ENCODE data around the gene IL21.

Gene IL21

GRCh38 chr4:122621016-122621507, at the start of gene IL21:
IL21 (minus strand) TSS chr4:122621066; CDS start chr4:122621011, 55 bp downstream.
- Histone ChIP-seq H3K36me3 (ENCODE audit: insufficient read depth, low read depth, low read length) (no peaks in the 10 kb centered on the region), H3K4me1 (ENCODE audit: insufficient read depth, low read length) (peaks cover 11% of the 10 kb centered on the region), H3K27ac (ENCODE audit: low read length) (no peak within 1 kb of the TSS), H3K9me3 (ENCODE audit: insufficient read depth, low read depth, low read length) (no peaks in the 10 kb centered on the region), H3K4me3 (ENCODE audit: low read length) (no peak within 1 kb of the TSS), H3K9ac (ENCODE audit: low read depth, low read length) (no peak within 1 kb of the TSS), H3K27me3 (ENCODE audit: insufficient read depth, low read length) (no peaks in the 10 kb centered on the region)

- no peak overlapping the region for H3K27ac ChIP-seq (ENCODE audit: low read length)
- H3K27me3 ChIP-seq (ENCODE audit: insufficient read depth, low read length): no peaks in the 10 kb centered on the region
- peaks cover 6% of the 10 kb centered on the region for H3K4me1 ChIP-seq (ENCODE audit: insufficient read depth, low read length)
- no peak overlapping the region for H3K9ac ChIP-seq (ENCODE audit: low read depth, low read length)
- no peaks in the 10 kb centered on the region for H3K9me3 ChIP-seq (ENCODE audit: insufficient read depth, low read depth, low read length)
- H3K4me3 ChIP-seq (ENCODE audit: low read length): no peak overlapping the region
- H3K36me3 ChIP-seq (ENCODE audit: insufficient read depth, low read depth, low read length): no peaks in the 10 kb centered on the region
These were observed 49.3 kb upstream of the IL21 start for GRCh38 chr4:122669911-122670738.

GRCh38 chr4:122668241-122668640, 47.4 kb upstream of the IL21 start:
- Histone ChIP-seq H3K9ac (ENCODE audit: low read depth, low read length) (no peak overlapping the region), H3K27ac (ENCODE audit: low read length) (no peak overlapping the region), H3K4me3 (ENCODE audit: low read length) (no peak overlapping the region), H3K36me3 (ENCODE audit: insufficient read depth, low read depth, low read length) (no peaks in the 10 kb centered on the region), H3K27me3 (ENCODE audit: insufficient read depth, low read length) (no peaks in the 10 kb centered on the region), H3K9me3 (ENCODE audit: insufficient read depth, low read depth, low read length) (no peaks in the 10 kb centered on the region), H3K4me1 (ENCODE audit: insufficient read depth, low read length) (peaks cover 3% of the 10 kb centered on the region)

- H3K4me3 ChIP-seq (ENCODE audit: low read length): no peak overlapping the region
- no peak overlapping the region for H3K9ac ChIP-seq (ENCODE audit: low read depth, low read length)
- no peaks in the 10 kb centered on the region for H3K27me3 ChIP-seq (ENCODE audit: insufficient read depth, low read length)
- no peaks in the 10 kb centered on the region; the same call in 1 of the 2 replicates for H3K4me1 ChIP-seq (ENCODE audit: insufficient read depth, low read length)
- H3K27ac ChIP-seq (ENCODE audit: low read length): no peak overlapping the region
- no peaks in the 10 kb centered on the region for H3K9me3 ChIP-seq (ENCODE audit: insufficient read depth, low read depth, low read length)
- H3K36me3 ChIP-seq (ENCODE audit: insufficient read depth, low read depth, low read length): no peaks in the 10 kb centered on the region
These were observed 45.8 kb upstream of the IL21 start for GRCh38 chr4:122666527-122667245.

DNA sequence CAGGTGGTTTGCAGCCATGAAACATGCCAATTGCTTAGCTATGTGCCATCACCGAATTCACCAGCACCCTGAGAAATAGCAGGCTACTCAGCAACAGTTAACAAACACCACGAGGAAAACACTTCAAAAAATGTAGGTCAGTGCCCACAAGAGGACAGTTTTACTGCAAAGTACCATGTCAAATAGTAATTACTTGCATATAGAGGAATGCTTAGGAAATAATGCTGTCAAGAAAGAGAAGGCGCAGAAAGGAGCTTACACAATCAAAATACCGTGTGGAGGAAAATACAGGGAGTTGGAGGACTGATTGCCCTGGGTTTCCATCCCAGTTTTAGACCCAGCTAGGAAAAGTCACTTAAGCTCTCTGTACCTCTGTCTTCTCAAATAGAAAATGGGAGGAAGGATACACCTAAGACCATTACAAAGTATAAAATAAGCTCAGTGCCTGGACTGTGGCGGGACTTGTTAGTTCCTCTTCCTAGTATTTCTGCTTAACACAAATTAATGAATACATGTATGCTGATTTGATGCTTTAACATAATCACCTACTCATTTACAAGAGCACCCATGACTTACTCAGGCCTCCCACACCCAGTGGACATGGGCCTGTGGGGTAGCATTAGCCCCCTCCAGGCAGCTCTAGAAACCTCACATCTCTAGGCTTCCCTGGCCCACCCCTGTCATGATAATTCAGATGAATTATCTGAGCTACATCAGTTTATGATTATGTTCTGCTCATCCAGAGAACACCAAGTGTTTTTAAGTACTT, 44.5 kb upstream of the IL21 start:
- no peak overlapping the region for H3K27ac ChIP-seq (ENCODE audit: low read length)
- no peaks in the 10 kb centered on the region for H3K27me3 ChIP-seq (ENCODE audit: insufficient read depth, low read length)
- H3K9me3 ChIP-seq (ENCODE audit: insufficient read depth, low read depth, low read length): no peaks in the 10 kb centered on the region

GRCh38 chr4:122663814-122664610, 43.1 kb upstream of the IL21 start:
- no peaks in the 10 kb centered on the region for H3K36me3 ChIP-seq (ENCODE audit: insufficient read depth, low read depth, low read length)
- H3K27ac ChIP-seq (ENCODE audit: low read length): no peak overlapping the region
- H3K4me3 ChIP-seq (ENCODE audit: low read length): no peak overlapping the region
- H3K4me1 ChIP-seq (ENCODE audit: insufficient read depth, low read length): no peaks in the 10 kb centered on the region; the same call in 1 of the 2 replicates
- no peaks in the 10 kb centered on the region for H3K27me3 ChIP-seq (ENCODE audit: insufficient read depth, low read length)
- H3K9ac ChIP-seq (ENCODE audit: low read depth, low read length): no peak overlapping the region
- no peaks in the 10 kb centered on the region for H3K9me3 ChIP-seq (ENCODE audit: insufficient read depth, low read depth, low read length)

More for the DNA sequence above, 44.5 kb upstream of the IL21 start:
- H3K36me3 ChIP-seq (ENCODE audit: insufficient read depth, low read depth, low read length): no peaks in the 10 kb centered on the region
- no peaks in the 10 kb centered on the region; the same call in 1 of the 2 replicates for H3K4me1 ChIP-seq (ENCODE audit: insufficient read depth, low read length)
- no peak overlapping the region for H3K4me3 ChIP-seq (ENCODE audit: low read length)
- no peak overlapping the region for H3K9ac ChIP-seq (ENCODE audit: low read depth, low read length)

GRCh38 chr4:122663291-122663690, 42.4 kb upstream of the IL21 start:
- Histone ChIP-seq H3K4me1 (ENCODE audit: insufficient read depth, low read length) (no peaks in the 10 kb centered on the region; the same call in 1 of the 2 replicates), H3K4me3 (ENCODE audit: low read length) (no peak overlapping the region), H3K27me3 (ENCODE audit: insufficient read depth, low read length) (no peaks in the 10 kb centered on the region), H3K36me3 (ENCODE audit: insufficient read depth, low read depth, low read length) (no peaks in the 10 kb centered on the region), H3K9me3 (ENCODE audit: insufficient read depth, low read depth, low read length) (no peaks in the 10 kb centered on the region), H3K27ac (ENCODE audit: low read length) (no peak overlapping the region), H3K9ac (ENCODE audit: low read depth, low read length) (no peak overlapping the region)

GRCh38 chr4:122662701-122663100, 41.8 kb upstream of the IL21 start:
- Histone ChIP-seq H3K36me3 (ENCODE audit: insufficient read depth, low read depth, low read length) (no peaks in the 10 kb centered on the region), H3K9me3 (ENCODE audit: insufficient read depth, low read depth, low read length) (no peaks in the 10 kb centered on the region), H3K4me3 (ENCODE audit: low read length) (no peak overlapping the region), H3K9ac (ENCODE audit: low read depth, low read length) (no peak overlapping the region), H3K27ac (ENCODE audit: low read length) (no peak overlapping the region), H3K4me1 (ENCODE audit: insufficient read depth, low read length) (no peaks in the 10 kb centered on the region; the same call in 1 of the 2 replicates), H3K27me3 (ENCODE audit: insufficient read depth, low read length) (no peaks in the 10 kb centered on the region)

DNA sequence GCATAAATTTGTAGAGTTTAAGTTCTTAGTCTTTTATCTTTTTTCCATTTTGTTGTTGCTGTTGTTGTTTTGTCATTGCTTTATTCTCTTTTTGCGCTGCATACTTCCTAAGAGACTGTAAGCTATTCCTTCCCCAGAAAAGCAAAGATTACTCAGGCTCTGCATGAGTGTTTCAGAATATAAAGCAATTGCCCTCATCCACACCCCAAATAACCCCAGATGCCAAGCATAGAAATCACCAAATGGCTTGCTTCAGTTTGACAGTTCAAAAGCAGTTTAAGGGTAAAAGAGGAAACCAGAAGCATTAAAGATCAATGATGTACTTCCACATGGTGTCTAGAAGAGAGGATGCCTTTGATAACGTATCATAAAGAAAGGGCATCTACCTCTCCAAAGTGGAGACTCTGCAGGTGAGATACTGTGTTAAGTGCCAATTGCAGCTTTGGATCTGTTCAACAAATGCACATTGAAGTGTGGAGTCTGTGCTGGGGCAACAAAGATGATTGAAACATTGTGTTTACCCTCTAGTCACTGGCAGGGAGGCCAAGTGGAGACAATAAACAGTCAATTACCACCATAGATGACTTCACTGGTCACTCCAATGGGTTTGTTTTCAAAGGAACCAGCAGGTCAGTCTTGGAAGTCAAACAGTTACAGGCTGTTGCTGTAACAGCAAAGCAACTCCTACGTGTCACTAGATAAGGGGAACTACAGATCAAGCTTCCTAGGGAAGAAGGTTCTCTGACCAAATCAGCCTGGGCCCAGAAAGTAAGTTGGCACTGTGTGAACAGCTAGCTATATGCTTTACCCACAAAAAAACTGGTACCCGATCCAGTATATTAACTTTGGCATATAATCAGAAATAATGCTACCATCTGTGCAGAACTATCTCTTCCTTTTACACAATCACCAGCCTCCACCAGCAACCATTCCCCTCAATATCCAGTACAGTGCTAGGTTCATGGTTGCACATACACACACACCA, 40.6 kb upstream of the IL21 start:
- no peaks in the 10 kb centered on the region for H3K9me3 ChIP-seq (ENCODE audit: insufficient read depth, low read depth, low read length)
- no peaks in the 10 kb centered on the region for H3K27me3 ChIP-seq (ENCODE audit: insufficient read depth, low read length)
- H3K36me3 ChIP-seq (ENCODE audit: insufficient read depth, low read depth, low read length): no peaks in the 10 kb centered on the region
- H3K4me3 ChIP-seq (ENCODE audit: low read length): no peak overlapping the region
- no peaks in the 10 kb centered on the region; the same call in 1 of the 2 replicates for H3K4me1 ChIP-seq (ENCODE audit: insufficient read depth, low read length)
- no peak overlapping the region for H3K9ac ChIP-seq (ENCODE audit: low read depth, low read length)
- H3K27ac ChIP-seq (ENCODE audit: low read length): no peak overlapping the region

DNA sequence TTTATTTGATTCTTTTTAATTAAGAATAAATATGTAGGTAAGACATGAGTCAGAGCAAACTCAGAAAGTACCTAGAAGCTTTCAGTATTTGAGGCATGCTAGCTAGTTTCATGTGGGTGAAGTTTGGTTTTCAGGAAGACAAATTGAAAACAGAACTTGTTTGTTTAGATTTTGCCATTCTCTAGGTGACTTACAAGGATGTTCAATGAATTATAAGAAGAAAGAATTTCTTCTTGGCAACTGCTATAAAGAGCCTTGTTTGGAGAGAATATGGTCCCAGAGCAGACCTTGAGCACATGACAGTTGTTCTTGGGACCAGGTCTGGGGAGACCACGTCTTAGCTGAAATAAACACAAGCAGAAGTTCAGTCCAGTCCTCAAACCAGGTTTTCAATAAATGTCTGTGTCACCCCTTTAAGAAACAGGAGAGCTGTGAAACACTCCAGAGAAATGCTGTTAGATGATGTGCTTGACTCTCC, 38.0 kb upstream of the IL21 start:
- Histone ChIP-seq H3K27ac (ENCODE audit: low read length) (no peak overlapping the region), H3K4me1 (ENCODE audit: insufficient read depth, low read length) (no peaks in the 10 kb centered on the region; the same call in 1 of the 2 replicates), H3K36me3 (ENCODE audit: insufficient read depth, low read depth, low read length) (no peaks in the 10 kb centered on the region), H3K9ac (ENCODE audit: low read depth, low read length) (no peak overlapping the region), H3K27me3 (ENCODE audit: insufficient read depth, low read length) (no peaks in the 10 kb centered on the region), H3K4me3 (ENCODE audit: low read length) (no peak overlapping the region), H3K9me3 (ENCODE audit: insufficient read depth, low read depth, low read length) (no peaks in the 10 kb centered on the region)

Data from iPS-20b (cell line).